Limb (tissue), 2 donors: Measurements from ENCODE around the gene LMOD1.

ENCODE experiments used
- DNase-seq, 2 donors: peaks; one replicate each; pipeline ENCODE4 v3.0.0-alpha.2; 2016; ENCODE audit errors: extremely low spot score in 2 of 2

Gene LMOD1

DNA sequence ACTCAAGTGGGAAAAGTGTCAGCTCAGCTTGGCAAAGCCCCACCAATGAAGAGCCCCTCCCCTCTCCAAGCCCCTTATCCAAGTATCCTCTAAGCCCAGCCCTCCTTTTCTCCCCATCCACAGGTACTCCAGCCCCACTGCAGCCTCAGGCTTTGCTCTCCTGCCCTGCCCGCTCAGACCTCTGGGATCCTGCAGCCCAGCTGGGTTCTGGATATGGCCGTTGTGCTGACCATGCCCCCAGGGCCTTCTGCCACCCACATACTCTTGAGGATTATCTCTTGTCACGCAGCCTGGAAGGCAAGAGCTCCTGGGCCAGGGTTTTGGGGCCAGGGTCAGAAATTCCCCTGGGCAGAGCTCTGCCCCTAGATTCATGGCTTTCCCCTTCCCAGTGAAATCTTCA, 52.9 kb downstream of the LMOD1 start:
- no peak for DNase-seq

DNA sequence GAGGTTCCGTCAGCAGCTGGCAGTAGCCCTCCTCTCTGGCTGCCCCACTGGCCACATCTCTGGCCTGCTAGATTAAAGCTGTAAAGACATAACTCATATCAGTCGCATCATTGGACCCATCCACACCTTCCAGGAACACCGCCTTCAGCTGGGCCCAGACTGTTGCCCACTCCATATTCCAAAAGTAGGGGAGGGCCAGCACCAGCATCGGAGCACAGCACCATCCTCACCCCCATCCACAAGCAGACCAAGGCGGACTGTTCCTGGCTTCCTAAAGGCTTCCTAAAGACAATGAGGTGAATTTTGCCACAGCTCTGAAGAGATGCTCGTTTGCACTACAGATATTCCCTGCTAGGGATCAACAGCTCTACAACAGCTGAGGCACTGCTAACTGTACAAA, 54.1 kb downstream of the LMOD1 start:
- DNase-seq, result no peak

DNA sequence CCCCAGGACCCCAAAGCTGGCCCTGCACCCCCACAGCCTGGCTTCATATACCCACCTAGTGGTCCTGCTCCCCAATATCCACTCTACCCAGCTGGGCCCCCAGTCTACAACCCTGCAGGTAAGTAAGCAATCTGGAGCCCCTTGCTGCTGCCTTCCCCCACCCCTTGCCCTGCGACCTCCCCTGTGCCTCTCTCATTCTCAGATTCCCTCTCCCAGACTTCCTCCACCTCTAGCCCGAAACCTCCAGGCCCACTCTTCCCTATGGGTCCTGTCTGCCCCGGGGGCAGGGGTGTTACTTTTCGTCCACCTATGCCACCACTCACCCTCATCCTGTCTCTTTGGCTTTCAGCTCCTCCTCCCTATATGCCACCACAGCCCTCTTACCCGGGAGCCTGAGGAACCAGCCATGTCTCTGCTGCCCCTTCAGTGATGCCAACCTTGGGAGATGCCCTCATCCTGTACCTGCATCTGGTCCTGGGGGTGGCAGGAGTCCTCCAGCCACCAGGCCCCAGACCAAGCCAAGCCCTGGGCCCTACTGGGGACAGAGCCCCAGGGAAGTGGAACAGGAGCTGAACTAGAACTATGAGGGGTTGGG, 54.8 kb downstream of the LMOD1 start:
- DNase-seq, result no peak

DNA sequence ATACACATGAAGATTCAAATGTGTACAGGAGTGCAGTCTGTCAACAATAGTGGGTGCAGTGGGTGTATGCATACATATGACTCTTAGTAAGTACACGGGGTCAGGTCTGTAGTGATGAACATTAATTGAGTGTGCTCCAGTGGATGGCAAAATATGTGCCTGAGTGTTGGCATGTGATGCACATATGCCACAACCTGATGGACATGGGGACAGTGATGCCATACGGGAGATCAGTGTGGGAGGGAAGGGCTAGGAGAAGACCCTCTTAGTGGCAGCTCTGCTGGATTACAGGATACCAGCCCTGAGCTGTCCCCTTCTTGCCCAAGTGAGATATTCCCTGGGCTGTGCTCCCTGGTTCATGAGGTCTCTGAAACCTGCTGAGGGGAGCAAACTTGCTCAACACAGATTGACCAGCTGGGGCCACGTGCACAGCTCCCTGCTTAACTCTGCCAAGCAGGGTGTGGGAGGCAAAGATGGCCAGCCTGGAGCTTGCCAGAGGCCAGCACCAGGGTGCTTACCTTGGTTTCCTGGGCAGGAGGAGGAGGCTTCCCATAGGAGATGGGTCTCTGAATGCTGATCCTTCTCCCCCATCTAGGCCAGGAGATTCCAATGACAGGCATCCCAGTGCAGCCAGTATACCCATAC, 55.4 kb downstream of the LMOD1 start:
- DNase-seq, result no peak

DNA sequence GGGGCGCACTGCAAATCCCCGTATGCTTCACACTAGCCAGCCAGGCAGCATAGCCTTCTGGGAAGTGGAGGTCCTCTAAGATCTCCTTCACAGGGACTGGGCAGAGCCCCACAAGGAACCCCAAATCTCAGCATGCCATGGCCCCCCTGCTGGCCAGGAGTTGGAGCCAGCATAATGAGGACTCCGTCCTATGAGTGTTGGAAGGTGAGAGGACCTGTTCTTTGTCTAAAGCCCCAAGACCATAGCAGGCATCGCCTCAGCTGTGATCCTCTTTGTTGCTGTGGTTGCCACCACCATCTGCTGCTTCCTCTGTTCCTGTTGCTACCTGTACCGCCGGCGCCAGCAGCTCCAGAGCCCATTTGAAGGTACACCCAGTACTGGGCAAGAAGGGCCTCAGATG, 56.1 kb downstream of the LMOD1 start:
- DNase-seq, result no peak

DNA sequence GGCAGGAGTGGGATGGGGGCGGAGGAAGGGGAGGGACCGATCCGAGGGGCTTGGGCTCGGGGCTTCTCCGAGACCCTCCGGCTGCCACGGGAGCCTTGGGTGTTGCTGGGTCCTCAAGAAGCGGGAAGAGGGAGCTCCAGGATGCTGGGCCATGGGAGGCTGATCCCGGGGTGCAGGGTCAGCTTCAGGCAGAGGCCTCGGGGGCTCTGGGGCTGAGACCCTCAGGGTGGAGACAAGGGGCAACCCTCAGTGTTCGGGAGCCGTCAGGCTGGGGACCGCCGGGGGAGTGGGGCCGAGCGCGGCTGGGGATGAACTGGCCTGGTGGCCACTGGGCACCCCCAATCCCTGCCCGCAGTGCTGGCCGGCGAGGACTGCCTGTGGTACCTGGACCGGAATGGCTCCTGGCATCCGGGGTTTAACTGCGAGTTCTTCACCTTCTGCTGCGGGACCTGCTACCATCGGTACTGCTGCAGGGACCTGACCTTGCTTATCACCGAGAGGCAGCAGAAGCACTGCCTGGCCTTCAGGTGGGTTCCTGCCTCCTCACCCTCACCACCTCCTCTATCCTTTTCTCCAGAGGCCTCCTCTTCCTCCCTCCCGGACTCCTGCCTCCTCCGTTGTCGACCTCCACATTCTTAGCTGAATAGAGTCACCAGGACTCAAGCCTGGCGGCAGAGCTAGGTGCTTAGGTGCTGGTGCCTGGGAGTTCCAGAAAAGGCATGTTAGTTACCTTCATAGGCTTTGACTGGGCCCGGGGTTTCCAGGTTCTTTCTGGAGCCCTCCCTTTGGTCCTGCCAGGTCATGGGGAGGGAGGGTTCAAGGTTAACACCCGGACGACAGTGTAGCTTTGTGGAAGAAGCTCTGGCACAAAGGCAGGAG, 57.0 kb downstream of the LMOD1 start:
- DNase-seq, result no peak

DNA sequence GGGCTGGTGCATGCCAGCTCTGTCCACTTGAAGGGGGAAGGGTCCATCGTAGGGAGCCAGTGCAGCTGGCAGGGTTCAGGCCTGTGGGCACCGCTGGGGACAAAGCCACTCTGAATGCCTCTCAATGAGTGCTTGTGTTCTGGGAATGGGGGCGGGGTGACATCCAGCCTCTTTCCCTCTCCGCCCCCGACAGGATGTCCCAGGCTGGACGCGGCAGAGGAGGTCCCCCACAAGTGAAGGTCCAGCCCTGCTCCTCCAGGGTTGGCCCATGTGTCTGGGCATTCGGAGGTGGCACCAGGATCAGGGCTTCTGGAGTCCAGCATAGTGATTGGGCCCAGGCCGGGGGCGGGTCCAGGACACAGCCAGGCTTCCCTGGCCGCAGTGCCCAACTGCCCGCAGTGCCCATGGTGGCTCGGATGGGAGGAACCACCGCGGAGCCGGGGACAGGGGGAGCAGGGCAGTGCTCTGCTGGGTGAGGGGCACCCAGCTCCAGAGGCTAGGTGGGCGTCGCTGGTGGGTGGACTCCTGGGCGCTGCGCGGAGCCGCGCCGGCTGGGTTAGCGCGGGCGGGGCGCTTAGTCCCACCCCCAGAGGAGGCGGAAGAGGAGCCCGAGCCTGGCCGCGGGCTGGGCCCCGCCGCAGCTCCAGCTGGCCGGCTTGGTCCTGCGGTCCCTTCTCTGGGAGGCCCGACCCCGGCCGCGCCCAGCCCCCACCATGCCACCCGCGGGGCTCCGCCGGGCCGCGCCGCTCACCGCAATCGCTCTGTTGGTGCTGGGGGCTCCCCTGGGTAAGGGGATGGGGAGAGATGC, 57.9 kb downstream of the LMOD1 start, which contains the start of gene SHISA4:
SHISA4 (plus strand) TSS at position 617 of the 808 bp plus-strand sequence; CDS start at position 714, 97 bp downstream.
- peak; percentile 40 to 75 for DNase-seq

DNA sequence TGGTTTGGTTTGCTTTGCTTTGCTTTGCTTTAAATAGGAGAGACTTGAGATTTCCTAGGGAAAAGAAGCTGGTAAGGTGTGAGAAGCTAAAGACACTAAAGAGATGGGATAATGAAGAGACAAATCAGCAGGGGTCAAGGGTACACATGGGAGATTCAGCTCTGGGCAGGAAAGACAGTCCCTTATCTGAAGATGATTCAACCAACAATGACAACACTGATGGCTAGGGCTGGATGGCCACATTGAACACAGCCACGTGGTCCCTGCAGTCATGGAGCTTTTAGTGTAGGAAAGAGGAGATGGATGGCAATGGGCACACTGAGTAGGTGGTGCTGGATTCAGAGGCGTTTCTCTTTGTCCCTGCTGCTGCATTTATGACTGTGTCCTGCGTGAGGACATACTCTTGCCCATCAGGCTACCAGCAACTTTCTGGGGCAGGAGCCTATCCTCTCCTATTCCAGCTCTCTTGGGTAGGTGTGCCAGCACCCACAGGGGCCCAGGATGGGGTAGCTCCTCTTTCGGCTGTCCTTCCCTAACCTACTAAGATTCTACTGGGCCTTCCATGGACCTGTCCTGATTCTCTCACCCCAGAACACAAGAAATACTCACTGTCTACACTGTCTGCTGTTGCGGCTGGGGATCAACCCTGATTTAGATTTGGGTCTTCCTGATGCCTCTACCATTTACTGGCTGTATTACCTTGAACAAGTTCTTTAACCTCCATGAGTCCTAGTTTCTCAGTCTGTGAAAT, 59.1 kb downstream of the LMOD1 start:
- peak in 1 of 2 donors; percentile 7 for DNase-seq

DNA sequence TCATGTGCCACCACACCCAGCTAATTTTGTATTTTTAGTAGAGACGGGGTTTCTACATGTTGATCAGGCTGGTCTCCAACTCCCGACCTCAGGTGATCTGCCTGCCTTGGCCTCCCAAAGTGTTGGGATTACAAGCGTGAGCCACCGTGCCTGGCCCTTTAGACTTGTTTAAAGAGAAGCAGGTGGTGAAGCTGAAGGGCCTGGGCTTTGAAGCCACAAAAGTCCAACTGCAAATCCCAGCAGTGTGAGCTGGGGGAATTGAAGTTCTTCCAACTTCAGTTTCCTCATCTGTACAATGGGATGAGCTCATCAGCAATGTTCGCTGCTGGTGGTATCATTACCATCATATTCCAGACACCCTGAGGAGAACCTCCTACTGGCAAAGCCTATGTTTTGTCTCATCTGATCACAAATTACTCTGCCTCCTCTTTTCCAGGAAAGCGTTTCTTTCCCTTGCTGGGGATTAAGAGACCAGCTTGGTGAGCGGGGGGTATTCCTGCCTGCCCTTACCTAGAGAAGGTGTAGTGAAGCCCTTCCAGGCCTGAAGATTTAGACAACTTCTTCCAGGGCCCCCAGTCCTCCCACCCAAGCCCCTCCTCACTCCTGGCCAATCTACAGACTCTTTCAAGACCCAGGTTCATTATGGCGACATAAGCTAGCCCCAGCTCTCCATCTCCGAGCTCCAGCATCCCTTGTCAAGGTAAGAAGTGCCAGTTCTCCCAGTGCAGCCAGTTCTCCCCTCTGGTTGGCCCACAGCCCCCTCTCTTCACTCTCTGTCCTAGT, 60.1 kb downstream of the LMOD1 start:
- DNase-seq, result no peak

DNA sequence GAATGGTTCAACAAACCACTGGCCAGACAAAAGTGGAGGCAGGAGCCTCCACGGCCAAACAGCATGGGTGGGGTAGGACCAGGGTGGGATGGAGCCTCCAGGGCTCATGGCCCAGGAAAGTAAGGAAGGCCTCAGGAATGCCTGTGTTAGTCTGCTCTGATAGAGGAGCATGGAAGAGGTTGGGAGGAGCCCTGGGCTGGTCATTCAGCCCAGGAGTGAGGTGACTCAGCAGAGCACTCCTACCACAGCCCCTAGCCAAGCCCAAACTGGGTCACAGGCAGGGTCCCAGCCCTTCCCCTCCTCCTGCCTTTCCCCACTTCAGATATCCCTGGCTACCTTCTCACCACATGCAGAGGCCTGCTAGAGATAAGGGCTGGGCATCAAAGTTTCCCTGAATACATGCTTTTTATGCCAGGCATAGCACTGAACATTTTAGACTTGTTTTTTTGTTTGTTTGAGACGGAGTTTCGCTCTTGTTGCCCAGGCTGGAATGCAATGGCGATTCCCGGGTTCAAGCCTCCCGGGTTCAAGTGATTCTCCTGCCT, 60.7 kb downstream of the LMOD1 start:
- no peak for DNase-seq

DNA sequence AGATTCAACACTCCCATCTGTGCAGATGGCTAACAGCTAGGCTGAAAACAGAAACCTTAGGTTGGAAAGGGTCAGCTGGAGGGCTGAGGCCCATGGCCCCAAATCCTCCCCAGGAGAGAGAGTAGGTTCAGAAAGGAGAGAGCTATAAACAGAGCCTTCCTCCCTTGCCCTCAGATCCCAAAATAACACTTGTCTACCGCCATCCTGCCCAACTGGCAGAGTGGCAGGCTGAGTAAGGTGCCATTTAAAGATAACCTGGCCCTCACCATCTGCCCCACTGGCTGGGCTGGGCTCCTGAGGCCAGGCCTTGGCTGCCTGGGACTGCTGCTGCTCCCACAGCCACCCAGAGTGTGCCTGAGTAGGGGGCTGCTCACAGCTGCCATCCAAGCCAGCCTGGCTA, 61.9 kb downstream of the LMOD1 start:
- no peak for DNase-seq

DNA sequence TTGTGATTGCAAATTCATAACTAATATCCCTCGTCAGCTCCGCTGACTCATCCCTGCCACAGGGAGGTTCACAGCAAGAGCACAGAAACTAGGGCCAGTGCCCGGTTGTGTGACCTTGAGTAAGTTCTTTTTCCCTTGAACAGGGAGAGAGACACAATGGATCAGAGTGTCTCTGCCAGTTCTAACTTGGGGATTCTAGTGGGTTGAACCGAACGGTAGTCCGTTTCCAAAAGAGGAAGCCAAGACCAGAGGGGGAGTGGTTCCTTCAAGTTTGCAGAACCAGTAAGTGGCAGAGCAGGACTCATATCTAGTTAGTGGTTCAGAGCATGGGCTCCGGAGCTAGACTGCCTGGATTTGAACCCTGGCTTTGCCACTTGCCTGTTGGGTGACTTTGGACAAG, 62.6 kb downstream of the LMOD1 start:
- no peak for DNase-seq

DNA sequence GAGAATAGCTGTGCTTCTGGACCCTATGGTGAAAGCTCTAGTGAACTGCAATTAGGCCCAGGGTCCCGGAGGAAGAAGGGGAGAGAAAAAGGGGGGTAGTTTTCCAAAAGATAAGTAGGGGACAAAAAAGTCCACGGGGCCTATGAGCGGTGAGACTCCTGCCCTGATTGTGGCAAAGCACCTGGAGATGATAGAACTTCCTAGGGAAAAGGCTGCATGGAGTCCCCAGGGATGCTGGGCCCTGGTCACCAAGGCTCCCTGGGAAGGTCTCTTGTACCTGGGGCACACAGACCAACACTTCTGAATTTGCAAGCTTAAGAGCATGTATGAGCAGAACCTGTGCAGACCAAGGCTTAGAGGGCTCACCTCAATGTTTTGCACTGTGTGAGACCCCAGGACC, 63.1 kb downstream of the LMOD1 start:
- no peak for DNase-seq

DNA sequence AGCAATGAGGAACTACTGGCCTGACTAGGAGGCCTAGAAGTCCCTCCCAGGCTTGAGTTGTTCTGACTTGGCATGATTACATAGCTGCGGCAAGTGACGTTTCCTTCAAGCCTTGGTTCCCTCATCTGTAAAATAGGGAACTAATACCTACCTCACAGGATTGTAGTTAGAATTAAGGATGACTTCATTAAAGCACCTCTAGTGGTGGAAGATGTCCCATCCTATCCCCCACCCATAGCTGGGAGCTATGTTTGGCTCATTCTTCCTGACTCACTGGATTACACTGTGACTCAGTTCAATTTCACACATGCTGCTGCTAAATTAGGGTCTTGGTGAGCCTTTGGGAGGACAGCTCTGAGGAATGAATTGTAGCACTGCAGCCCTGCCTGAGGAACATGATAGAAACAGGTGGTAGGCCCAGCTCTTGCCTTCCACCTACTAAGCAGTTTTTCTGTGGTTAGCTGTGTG, 63.6 kb downstream of the LMOD1 start:
- DNase-seq, result no peak

DNA sequence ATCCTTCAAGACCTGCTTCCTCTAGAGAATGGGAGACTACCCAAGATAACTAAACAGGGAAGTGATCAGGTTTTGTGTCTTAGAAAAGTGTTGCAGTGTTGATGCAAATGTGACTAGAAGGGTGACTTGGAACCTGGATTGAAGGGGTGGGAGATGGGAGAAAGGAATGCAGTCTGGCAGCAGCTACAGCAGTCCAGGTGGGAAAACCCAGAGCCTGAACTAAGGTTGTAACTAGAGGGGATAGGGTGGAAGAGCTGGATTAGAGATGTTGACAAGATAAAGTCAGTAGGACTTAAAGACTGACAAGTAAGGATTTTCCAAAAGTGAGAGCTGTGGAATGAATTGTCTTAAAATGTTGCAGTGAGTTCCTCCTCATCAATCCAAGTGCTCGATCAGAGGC, 64.7 kb downstream of the LMOD1 start:
- DNase-seq, result no peak

DNA sequence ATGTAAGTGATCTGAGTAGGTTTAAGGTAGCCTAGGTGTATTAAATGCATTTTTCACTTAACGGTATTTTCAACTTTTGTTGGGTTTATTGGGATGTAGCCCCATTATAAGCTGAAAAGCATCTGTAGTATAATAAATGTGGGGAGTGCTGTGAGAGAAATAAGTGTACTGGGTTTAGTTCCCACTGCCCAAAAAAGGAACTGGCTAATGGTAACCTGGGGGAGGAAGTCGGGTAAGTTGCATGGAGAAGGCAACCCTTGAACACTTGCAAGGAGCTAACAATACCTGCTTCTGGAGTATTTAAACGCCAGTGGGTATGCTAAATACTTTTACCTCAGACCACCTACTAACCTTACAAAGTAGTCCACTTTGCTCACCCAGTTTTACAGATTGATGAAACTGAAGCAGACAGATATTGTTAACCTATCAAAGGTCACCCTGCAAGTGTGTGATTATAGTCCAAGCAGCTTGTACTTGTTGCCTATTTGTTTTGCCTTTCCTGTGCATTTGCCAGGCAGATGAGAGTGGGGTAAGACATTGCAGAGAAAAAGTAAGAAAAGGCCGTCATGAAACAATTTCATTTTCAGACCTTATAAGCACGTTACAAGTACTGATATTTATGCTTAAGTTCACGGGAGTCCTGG, 65.3 kb downstream of the LMOD1 start:
- no peak for DNase-seq

DNA sequence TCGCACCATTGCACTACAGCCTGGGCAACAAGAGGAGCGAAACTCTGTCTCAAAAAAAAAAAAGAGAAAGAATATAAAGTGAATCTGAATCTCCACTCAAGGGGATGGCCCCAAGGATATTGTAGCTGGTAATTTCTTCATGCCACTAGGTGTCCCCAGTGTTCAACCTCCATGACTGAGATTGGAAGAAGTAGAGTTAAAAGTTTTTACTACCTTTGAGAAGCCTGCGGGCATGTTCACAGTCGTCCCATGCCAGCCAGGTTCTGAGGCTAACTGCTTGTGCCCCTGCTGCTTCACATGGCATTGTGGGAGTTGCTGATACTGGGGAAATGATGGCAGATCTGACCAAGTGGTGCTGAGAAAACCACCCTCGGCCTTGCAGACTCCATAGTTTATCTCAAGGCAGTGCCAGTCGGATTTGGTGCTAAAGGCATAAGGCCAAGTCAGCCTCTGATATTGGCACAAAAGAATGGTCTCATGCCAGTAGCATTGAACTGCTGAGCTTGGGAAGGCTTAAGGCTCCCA, 68.4 kb downstream of the LMOD1 start:
- peak in 1 of 2 donors; percentile 48 for DNase-seq

DNA sequence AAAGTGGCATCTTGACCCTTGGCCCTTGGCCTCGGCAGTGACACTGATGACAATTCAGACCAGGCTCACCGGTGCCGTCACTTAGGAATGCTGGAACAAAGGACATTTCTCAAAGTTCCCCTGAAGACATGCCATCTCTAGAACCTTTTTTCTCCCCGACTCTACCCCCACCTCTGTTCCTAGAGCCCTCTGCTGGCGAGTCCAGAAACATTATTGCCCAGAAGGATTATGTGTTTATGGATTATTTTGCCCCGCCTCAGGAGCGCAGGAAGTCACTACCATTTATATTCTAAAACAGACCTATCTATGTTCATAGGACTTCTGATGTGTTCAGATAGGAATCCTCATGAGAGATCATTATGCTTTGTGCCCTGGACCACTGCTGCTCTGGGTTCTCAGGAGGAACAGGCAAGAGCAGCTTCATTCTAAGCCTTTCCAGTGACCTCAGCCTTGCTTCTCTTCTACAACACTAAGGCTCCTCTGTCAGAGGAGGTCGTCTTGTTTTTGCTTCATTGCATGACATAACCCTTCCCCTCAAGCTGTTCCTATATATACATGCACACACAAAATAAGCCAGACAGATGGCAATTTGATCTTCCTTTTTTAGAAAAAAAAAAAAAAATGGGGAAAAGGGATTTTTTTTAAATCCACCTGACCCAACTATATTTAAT, 70.1 kb downstream of the LMOD1 start:
- DNase-seq, result no peak
